Activated CD4-positive, alpha-beta T cell treated with anti-CD3 and anti-CD28 coated beads, Interleukin-2, amount 50 U/mL, for 4 hours (primary cell): ENCODE data around the gene HECTD2.
"Not testable (repeated sequence)": the region's sequence is repeated elsewhere in the genome, so short reads cannot be mapped to it uniquely, and the experiment has no call there.

Source experiments
- DNase-seq, 2 experiments: peaks; one replicate each; pipeline ENCODE4 v3.0.0-alpha.2; 2020

The HECTD2 gene

DNA sequence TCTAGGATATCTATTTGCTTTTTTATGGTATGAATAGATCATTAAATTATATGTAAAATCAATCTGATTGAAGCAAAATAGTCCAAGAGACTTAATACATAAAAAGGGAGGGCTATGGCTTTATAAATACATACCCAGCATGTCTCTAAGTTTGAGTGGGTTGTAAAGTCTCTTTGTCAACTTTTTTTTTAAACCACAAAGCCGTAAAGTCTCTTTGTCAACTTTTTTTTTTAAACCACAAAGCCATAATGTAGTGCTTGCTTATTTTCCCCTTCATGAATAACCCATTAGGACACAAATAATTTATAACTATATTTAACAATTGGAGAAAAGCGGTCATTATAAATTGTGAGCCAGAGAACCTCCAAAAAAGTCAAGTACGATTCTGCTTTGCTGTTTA, 5.7 kb downstream of the HECTD2 start:
- no peak for DNase-seq

DNA sequence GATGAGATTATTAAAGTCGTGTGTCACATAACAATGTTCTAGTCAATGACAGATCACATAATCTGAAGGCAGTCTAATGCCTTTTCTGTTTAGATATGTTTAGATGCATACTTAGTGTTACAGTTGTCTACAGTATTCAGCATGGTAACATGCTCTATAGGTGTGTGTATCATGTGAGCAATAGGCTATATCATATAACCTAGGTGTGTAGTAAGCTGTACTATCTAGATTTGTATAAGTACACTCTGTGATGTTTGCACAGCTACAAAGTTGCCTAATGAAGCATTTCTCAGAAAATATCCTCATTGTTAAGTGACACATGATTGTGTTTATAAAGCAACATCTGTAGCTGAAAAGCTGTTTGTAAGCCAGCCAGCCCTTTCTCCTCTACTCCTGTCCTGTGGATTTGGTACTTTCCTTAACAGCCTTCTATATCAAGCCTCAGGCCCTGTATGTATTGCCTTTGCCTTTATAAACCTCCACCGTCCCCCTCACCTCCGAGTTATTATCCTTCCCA, 6.3 kb downstream of the HECTD2 start:
- DNase-seq: no peak

- no peak for DNase-seq
These were observed 8.3 kb downstream of the HECTD2 start for GRCh38 chr10:91418416-91418815.

- no peak for DNase-seq
These were observed 10.7 kb downstream of the HECTD2 start for GRCh38 chr10:91420868-91421267.

DNA sequence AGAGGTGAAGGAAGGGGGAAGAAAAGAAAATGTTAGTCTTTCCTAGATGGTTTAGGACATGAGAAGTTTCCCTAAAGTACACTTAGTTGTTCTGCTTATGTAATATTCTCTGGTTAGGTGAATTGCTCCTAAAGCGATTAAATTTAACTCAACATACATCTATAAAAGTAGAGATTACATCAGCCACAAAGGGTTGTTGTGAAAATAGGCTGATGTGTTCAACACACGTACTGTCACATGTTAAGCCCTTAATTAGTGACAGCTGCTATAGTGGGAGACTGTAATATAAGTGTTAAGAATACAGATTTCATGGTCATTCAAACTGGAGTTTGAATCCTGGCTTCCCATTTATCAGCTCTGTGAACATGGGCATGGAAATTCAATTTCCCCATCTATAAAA, 12.8 kb downstream of the HECTD2 start:
- no peak for DNase-seq

DNA sequence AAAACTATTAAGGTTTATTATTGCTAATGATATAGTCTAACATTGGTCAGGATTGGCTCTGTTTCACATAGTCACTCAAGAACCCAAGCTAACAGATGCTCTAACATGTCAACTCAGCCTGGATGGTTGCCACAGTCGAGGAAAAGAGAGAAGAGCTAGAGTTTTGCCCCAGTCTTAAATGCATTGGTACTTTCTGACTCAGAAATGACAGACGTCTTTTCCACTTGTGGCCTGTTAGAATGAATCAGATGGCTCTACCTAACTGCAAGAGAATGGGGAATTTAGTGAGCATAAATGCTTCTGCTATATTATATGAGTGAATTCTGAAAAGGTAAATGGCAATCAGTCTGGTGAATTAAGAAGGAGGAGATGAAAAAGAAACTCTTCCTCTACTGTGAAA, 13.9 kb downstream of the HECTD2 start:
- no peak for DNase-seq

DNA sequence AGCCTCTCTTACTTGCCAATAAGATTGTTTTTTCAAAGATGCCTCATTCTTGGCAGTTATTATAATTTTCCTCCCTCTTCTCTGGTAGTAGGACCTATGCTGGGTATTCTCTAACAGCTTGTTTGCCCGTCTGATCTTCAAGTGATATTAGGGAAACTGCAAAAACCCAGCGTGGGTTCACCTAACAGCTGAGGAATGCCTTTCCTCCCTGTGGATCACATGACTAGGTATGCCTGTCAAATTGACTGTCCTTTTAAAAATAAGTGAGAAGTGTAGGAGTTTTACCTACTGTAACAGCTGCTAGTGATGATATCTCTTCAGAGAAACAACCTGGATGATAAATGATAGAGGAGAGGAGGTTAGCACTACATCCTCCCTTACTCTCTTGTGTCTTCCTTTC, 22.0 kb downstream of the HECTD2 start:
- no peak for DNase-seq

DNA sequence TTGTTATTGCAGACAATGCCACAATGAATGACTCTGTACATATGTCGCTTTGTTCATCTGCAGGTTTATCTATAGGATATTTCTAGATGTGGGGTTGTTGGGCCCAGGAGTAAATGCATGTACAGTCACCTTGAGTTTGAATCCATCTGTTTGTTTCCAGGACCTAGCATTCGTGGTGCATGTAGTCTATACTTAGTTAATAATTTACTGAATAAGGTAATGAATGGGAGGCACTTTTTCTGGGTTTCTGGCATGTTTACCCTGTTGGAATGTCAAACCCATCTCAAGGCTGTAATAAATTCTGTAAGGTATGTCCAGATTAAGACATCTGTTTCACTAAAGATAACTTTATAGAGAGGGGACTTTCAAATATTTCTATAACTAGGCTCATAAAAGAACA, 23.5 kb downstream of the HECTD2 start:
- no peak for DNase-seq

- no peak for DNase-seq
These were observed 23.9 kb downstream of the HECTD2 start for GRCh38 chr10:91434041-91434440.

DNA sequence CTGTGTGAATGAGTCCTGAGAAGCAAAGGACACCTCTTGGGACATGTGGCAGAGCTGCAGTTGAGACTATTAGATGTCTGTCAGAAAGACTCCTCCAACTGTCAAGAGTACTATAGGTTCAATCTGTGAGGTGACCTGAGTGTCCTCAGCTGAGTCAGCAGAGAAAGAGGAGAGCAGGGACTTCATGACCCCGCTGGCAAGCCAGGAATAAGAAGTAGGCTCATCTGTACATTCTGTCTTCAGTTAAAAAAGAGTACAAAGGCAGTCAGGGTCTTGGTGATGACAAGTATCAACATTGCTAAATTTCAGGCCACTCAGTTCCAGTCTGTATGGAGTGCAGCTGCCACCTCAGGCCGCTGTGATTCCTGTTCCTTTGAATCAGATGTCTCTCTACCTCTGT, 25.1 kb downstream of the HECTD2 start:
- DNase-seq: no peak

DNA sequence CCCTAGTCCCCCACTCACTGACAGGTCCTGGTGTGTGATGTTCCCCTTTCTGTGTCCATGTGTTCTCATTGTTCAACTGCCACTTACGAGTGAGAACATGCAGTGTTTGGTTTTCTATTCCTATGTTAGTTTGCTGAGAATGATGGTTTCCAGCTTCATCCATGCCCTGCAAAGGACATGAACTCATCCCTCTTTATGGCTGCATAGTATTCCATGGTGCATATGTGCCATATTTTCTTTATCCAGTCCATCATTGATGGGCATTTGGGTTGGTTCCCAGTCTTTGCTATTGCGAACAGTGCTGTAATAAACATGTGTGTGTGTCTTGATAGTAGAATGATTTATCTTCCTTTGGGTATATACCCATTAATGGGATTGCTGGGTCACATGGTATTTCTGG, 28.1 kb downstream of the HECTD2 start:
- not testable (repeated sequence) for DNase-seq

GRCh38 chr10:91444211-91445182, 34.4 kb downstream of the HECTD2 start:
- no peak for DNase-seq

- DNase-seq: no peak
These were observed 41.9 kb downstream of the HECTD2 start for GRCh38 chr10:91452063-91452462.

GRCh38 chr10:91453535-91453934, 43.4 kb downstream of the HECTD2 start:
- DNase-seq: no peak

DNA sequence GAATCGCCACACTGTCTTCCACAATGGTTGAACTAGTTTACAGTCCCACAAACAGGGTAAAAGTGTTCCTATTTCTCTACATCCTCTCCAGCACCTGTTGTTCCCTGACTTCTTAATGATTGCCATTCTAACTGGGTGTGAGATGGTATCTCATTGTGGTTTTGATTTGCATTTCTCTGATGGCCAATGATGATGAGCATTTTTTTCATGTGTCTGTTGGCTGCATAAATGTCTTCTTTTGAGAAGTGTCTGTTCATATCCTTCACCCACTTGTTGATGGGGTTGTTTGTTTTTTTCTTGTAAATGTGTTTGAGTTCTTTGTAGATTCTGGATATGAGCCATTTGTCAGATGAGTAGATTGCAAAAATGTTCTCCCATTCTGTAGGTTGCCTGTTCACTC, 45.0 kb downstream of the HECTD2 start:
- DNase-seq: not testable (repeated sequence)

DNA sequence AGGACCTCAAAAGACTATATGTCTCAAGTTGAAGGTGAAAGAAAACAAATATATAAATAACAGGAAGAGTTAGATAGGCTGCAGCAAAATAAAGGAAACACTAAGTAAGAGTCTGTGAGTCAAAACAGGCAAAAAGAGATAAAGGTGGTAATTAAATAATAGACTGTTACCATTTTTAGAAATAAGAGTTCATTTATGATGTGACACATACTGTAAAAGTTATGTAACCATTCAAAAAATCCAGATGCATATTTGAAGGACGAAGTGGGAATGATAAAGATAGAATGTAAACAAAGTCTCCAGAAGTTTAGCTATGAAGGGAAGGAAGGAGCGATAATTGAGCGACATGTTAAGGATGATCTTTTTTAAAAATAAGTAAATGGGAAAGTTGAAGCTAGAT, 50.5 kb downstream of the HECTD2 start:
- DNase-seq: no peak

GRCh38 chr10:91462423-91462822, 52.3 kb downstream of the HECTD2 start:
- DNase-seq: no peak

- no peak for DNase-seq
These were observed 54.4 kb downstream of the HECTD2 start for GRCh38 chr10:91464500-91464899.

GRCh38 chr10:91465261-91465660, 55.1 kb downstream of the HECTD2 start:
- no peak for DNase-seq

DNA sequence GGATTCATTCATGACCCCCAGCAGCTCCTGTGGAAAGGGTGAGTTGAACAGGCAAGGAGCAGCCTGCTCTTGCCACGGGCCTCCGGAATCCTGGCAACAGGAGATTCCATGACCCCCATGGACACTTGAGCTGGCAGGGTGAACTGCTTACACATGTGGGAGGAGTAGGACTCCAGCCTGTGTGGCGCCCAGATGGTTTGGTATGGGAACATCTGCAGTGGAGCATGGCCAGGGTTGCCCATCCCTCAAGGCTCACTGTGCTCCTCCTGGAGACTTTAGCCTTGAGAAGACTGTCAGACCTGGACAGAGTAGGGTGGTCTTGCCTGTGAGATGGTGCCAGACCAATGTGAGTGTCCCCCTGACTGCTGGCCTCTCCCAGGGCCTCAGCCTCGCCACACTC, 57.0 kb downstream of the HECTD2 start:
- no peak for DNase-seq

DNA sequence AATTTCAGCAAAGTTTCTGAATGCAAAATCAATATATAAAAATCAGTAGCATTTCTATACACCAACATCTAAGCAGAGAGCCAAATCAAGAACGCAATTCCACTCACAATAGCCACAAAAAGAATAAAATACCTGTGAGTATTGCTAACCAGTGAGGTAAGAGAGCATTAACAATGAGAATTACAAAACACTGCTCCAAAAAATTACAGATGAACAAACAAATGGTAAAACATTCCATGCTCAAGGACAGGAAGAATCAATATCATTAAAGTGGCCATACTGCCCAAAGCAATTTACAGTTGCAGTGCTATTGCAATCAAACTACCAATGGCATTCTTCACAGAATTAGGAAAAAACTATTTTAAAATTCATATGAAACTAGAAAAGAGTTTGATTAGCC, 61.5 kb downstream of the HECTD2 start:
- no peak for DNase-seq

DNA sequence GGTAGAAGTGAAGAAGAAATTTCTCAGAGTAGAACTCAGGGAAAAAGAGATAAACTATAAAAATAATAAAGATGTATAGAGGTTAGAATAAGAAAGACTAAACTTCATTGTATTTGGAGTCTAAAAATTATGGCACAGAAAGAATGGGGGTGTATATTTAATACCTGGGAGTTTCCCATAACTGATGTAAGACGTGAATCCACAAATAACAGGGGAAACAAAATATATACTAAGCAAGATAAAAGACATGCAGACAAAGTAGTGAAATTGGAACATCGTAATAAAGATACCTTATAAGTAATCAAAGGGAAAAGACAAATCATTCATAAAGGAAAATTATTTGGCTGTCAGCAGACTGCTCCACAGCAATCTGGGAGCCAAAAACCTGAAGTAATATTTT, 62.8 kb downstream of the HECTD2 start:
- DNase-seq: no peak

DNA sequence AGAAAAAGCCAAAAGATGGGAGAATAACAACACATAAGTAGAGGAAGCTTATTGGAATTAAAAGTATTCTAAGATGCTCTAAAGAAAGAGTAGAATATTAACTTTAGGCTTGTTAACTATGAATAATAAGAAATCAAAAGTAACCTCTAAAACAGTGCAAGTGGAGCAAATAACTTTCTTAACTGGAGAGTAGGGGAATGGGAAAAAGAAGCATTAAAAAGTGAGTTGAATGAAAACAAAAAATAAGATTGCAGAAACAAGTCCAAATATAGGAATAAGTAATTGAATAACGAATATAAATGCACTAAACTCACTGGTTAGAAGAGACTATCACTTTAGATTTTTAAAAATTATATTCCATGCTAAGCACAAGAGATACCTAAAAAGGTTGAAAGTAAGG, 63.9 kb downstream of the HECTD2 start:
- no peak for DNase-seq

DNA sequence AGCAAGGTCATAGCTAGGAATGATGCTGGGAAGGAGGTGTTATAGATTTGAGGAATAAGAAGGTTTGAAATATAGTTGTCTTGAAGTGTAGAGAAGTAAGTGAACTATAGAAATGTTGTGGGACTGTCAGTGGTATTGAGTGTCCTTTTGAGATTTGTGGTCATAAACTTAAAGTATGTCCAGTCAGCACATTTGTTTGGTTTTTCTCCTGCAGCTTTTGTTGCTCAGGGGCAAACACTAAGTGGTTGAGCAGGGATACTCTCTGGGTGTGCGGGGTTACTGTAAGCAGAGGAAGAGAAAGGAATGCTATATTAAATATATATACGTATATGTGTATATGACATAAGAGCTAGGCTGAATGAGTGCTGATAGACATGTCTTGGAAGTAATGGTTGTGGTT, 67.1 kb downstream of the HECTD2 start:
- DNase-seq: no peak

- no peak for DNase-seq
These were observed 69.4 kb downstream of the HECTD2 start for GRCh38 chr10:91479583-91479982.
